HepG2 (cell line): ENCODE measurements around the gene GPR61. TPM values are rescaled to one million over a fixed set of nuclear protein-coding genes. Genes with fewer than 3 reads are reported as not detected.

Experiments
- ATAC-seq: fragments of 200-7000 bp; cut with Tn5 transposase; 3 replicates; pipeline ENCODE4 v1.9.1; 2020; ENCODE audit warnings: mild to moderate bottlenecking, moderate library complexity
- BruUV-seq: library from RNA; stranded (reverse); fragments of 400-500 nt; replicated peaks from 2 replicates; lab custom pipeline; 2021; lab: Mats Ljungman, UMichigan
- CTCF ChIA-PET: fragments of 300-600 bp; formaldehyde crosslinking; extraction: SDS; loops from one replicate; lab custom pipeline; 2021; ENCODE audit warnings: low total read pairs, inconsistent platforms, low intra/inter-chr PET ratio; lab: Yijun Ruan, JAX
- POLR2A ChIA-PET: fragments of 350-600 bp; sonication (Branson Sonifier 250); formaldehyde crosslinking; loops from one replicate; lab custom pipeline; 2020; ENCODE audit warnings: antibody characterized with exemption, inconsistent platforms; lab: Yijun Ruan, JAX
- DNase-seq: peaks from one replicate; pipeline ENCODE4 v3.0.0-alpha.2; 2015; ENCODE audit warnings: low spot score
- FAIRE-seq: peaks from 3 replicates; lab custom pipeline; 2011; peaks lifted over from hg19 to GRCh38; lab: Jason Lieb, UNC
- H2AFZ ChIP-seq: one replicate; pipeline ENCODE4 v1.6.1; 2011; ENCODE audit warnings: low read length, inconsistent platforms
- H3K27ac ChIP-seq: fragments of 300-600 bp; 3 replicates; pipeline ENCODE4 v1.8.0; 2011; ENCODE audit warnings: mixed run types, mild to moderate bottlenecking, mixed read lengths, low read length, inconsistent platforms; ENCODE audit not compliant: insufficient read depth; ENCODE audit errors: extremely low read length
- H3K27me3 ChIP-seq, 2 experiments: fragments of 200-600 bp in 1 of 2; 2 replicates in 1 of 2; 3 replicates in 1 of 2; pipeline versions ENCODE4 v1.6.0 to v1.8.0; 2011; ENCODE audit warnings: low read length in 2 of 2, mild to moderate bottlenecking in 2 of 2, moderate library complexity in 2 of 2, inconsistent platforms in 1 of 2; ENCODE audit not compliant: insufficient read depth in 2 of 2, control insufficient read depth in 1 of 2
- H3K36me3 ChIP-seq, 2 experiments: fragments of 200-600 bp in 1 of 2; replicated peaks in 1 of 2; 2 replicates in 1 of 2; 3 replicates in 1 of 2; pipeline versions ENCODE4 v1.5.1 to v1.8.0; 2011; ENCODE audit warnings: low read length in 2 of 2, inconsistent platforms in 1 of 2; ENCODE audit not compliant: insufficient read depth in 2 of 2, control insufficient read depth in 1 of 2
- H3K4me1 ChIP-seq: 2 replicates; pipeline ENCODE4 v1.5.1; 2012; ENCODE audit warnings: low read length, inconsistent platforms; ENCODE audit not compliant: insufficient read depth
- H3K4me2 ChIP-seq: 2 replicates; pipeline ENCODE4 v1.6.0; 2011; ENCODE audit warnings: low read depth, low read length, inconsistent platforms
- H3K4me3 ChIP-seq, 3 experiments: fragments of 200-600 bp in 1 of 3; sonication (generic), shearing (Covaris generic) in 1 of 3; replicated peaks in 1 of 3; 2 replicates each; pipeline ENCODE4 v1.5.1; 2011 to 2016; ENCODE audit warnings: low read length in 3 of 3, inconsistent platforms in 2 of 3, low read depth in 2 of 3, mild to moderate bottlenecking in 2 of 3, control low read depth in 1 of 3, mixed read lengths in 1 of 3; ENCODE audit not compliant: insufficient read depth in 1 of 3
- H3K79me2 ChIP-seq: one replicate; pipeline ENCODE4 v1.6.1; 2011; ENCODE audit warnings: low read length, inconsistent platforms; ENCODE audit not compliant: insufficient read depth
- H3K9ac ChIP-seq: 2 replicates; pipeline ENCODE4 v1.6.0; 2011; ENCODE audit warnings: mild to moderate bottlenecking, low read depth, low read length, inconsistent platforms; ENCODE audit not compliant: insufficient read depth
- H3K9me3 ChIP-seq: 2 replicates; pipeline ENCODE4 v1.5.1; 2012; ENCODE audit warnings: mild to moderate bottlenecking, low read length
- H4K20me1 ChIP-seq: 2 replicates; pipeline ENCODE4 v1.6.0; 2011; ENCODE audit warnings: inconsistent platforms, mild to moderate bottlenecking, low read length, moderate library complexity; ENCODE audit not compliant: insufficient read depth
- CEBPB ChIP-seq: IDR thresholded peaks from 2 replicates; pipeline ENCODE4 v1.6.1; 2011; ENCODE audit warnings: low read depth, low read length, improper control_type of control experiment, borderline replicate concordance
- HNF4A ChIP-seq: sonication (generic); formaldehyde crosslinking; IDR thresholded peaks from 2 replicates; pipeline ENCODE4 v1.4.0; 2020; ENCODE audit warnings: missing genetic modification reagents
- MTA1 ChIP-seq: sonication (generic); formaldehyde crosslinking; IDR thresholded peaks from 2 replicates; pipeline ENCODE4 v1.4.0; 2020; ENCODE audit warnings: missing genetic modification reagents, mild to moderate bottlenecking, borderline replicate concordance
- REPIN1 ChIP-seq: sonication (generic); formaldehyde crosslinking; IDR thresholded peaks from 2 replicates; pipeline ENCODE4 v1.8.0; 2022; ENCODE audit warnings: missing genetic modification reagents, low read depth, mild to moderate bottlenecking, borderline replicate concordance
- TARDBP ChIP-seq: sonication (generic); formaldehyde crosslinking; IDR thresholded peaks from 2 replicates; pipeline ENCODE4 v1.8.0; 2022; ENCODE audit warnings: mild to moderate bottlenecking, missing genetic modification reagents
- YY1 ChIP-seq: IDR thresholded peaks from 2 replicates; pipeline ENCODE4 v1.6.1; 2011; ENCODE audit warnings: low read length, low read depth, moderate library complexity, mild to moderate bottlenecking; ENCODE audit not compliant: insufficient read depth, insufficient replicate concordance
- ZBTB3 ChIP-seq: sonication (generic); formaldehyde crosslinking; IDR thresholded peaks from 2 replicates; pipeline ENCODE4 v1.4.0; 2020; ENCODE audit warnings: low read depth, mild to moderate bottlenecking, moderate library complexity, missing genetic modification reagents, borderline replicate concordance
- ZFP36L1 ChIP-seq: sonication (generic); formaldehyde crosslinking; IDR thresholded peaks from 2 replicates; pipeline ENCODE4 v1.8.0; 2022; ENCODE audit warnings: mild to moderate bottlenecking, missing genetic modification reagents, moderate library complexity
- ZNF101 ChIP-seq: sonication (generic); formaldehyde crosslinking; IDR thresholded peaks from 2 replicates; pipeline ENCODE4 v1.4.0; 2020; ENCODE audit warnings: mild to moderate bottlenecking, low read depth, missing genetic modification reagents, borderline replicate concordance
- ZNF34 ChIP-seq: sonication (generic); formaldehyde crosslinking; IDR thresholded peaks from 2 replicates; pipeline ENCODE4 v1.4.0; 2020; ENCODE audit warnings: mild to moderate bottlenecking, missing genetic modification reagents, borderline replicate concordance
- WGBS: methylation state at CpG from one replicate; pipeline ENCODE4 v1.1.6; 2017; ENCODE audit warnings: low lambda C conversion rate; 5-methylcytosine and 5-hydroxymethylcytosine counted together
- in situ Hi-C: cut with HindIII; loops from 2 replicates; pipeline ENCODE4 v1.10.0; 2017; ENCODE audit warnings: low pct_unique_long_range_greater_than_20kb; ENCODE audit not compliant: extremely low pct_ligation_motif_present
- intact Hi-C: fragments of 100-400 bp; cut with micrococcal nuclease; formaldehyde crosslinking; loops from one replicate; pipeline ENCODE4 v1.10.0; 2022; ENCODE audit not compliant: unreplicated experiment
- polyA plus RNA-seq, 8 experiments: library from polyadenylated mRNA; depleted of rRNA in 3 of 8; stranded (reverse) in 7 of 8; unstranded in 1 of 8; fragments of >200 nt; fragmentation: Illumina TruSeq in 4 of 8; extraction: Trizol in 4 of 8; gene quantifications; 2 replicates each; pipeline versions ENCODE4 v1.2.1 to v1.2.3, GENCODE V29; 2011 to 2016; ENCODE audit warnings: low read depth in 4 of 8, missing spikeins in 1 of 8, mixed read lengths in 1 of 8; ENCODE audit not compliant: insufficient read depth in 1 of 8
- total RNA-seq, 5 experiments: library from RNA; depleted of rRNA; stranded (reverse); fragments of >200 nt; fragmentation: Illumina TruSeq; extraction: Trizol; gene quantifications; 2 replicates each; pipeline ENCODE4 v1.2.3, GENCODE V29; 2016; ENCODE audit warnings: low read depth in 1 of 5
- TF ChIP-seq, protein P1 (sequence below): sonication (generic); formaldehyde crosslinking; IDR thresholded peaks from 2 replicates; pipeline ENCODE4 v1.8.1; 2023; ENCODE audit warnings: mild to moderate bottlenecking, missing genetic modification reagents
- TF ChIP-seq, protein P2 (sequence below): sonication (generic); formaldehyde crosslinking; IDR thresholded peaks from 2 replicates; pipeline ENCODE4 v1.4.0; 2020; ENCODE audit warnings: mild to moderate bottlenecking, missing genetic modification reagents
- TF ChIP-seq, protein P3 (sequence below): sonication (generic); formaldehyde crosslinking; IDR thresholded peaks from 2 replicates; pipeline ENCODE4 v1.5.0; 2020; ENCODE audit warnings: missing genetic modification reagents
- TF ChIP-seq, protein P4 (sequence below): sonication (generic); formaldehyde crosslinking; IDR thresholded peaks from 2 replicates; pipeline ENCODE4 v1.4.0; 2020; ENCODE audit warnings: mild to moderate bottlenecking, missing genetic modification reagents
- TF ChIP-seq, protein P5 (sequence below), 2 experiments: sonication (generic) in 1 of 2; formaldehyde crosslinking in 1 of 2; IDR thresholded peaks; 2 replicates each; pipeline versions ENCODE4 v1.4.0 to v1.6.1; 2018 to 2020; ENCODE audit warnings: missing genetic modification reagents in 2 of 2, borderline replicate concordance in 1 of 2, low read depth in 1 of 2, mild to moderate bottlenecking in 1 of 2, missing biosample characterization in 1 of 2
- TF ChIP-seq, protein P6 (sequence below): sonication (generic); formaldehyde crosslinking; IDR thresholded peaks from 2 replicates; pipeline ENCODE4 v1.8.1; 2023; ENCODE audit warnings: mild to moderate bottlenecking, missing genetic modification reagents

GPR61 gene
- total and polyA plus RNA-seq, 2 of the 13 experiments (the other 11 are each of a cell fraction or from before 2014, with no cell fraction given), result not detected

DNA sequence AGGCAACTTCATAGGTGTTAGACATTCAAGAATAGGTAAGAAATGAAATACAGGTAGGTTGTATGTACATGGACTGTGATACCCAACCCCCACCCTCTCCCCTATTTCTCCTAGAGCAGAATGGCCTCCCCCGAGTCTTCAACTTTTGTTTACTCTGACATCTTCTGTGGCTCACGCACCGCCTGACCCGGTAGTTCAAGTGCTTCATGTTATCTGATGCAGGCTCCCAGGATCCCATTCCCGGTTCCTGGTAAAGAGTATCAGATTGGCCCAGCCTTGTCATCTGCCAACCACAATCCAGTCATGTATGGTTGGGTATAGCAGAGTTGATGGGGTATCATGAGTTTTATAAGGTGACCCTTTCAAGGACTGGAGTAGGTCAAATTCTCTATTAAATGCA is 17.8 kb downstream of the GPR61 start:
- H3K27me3 ChIP-seq, result no peaks in the 10 kb centered on the region
- no TSS peak for BruUV-seq
- H3K27ac ChIP-seq, result no peak overlapping the region
- TF ChIP-seq TARDBP (CRISPR knock-in tag) (no peak), MTA1 (CRISPR knock-in tag) (no peak), HNF4A (CRISPR knock-in tag) (no peak), ZFP36L1 (no peak), ZNF34 (CRISPR knock-in tag) (no peak), YY1 (no peak), CEBPB (no peak), ZNF101 (no peak), ZBTB3 (CRISPR knock-in tag) (no peak), REPIN1 (CRISPR knock-in tag) (no peak)
- TF ChIP-seq, protein P1, sequence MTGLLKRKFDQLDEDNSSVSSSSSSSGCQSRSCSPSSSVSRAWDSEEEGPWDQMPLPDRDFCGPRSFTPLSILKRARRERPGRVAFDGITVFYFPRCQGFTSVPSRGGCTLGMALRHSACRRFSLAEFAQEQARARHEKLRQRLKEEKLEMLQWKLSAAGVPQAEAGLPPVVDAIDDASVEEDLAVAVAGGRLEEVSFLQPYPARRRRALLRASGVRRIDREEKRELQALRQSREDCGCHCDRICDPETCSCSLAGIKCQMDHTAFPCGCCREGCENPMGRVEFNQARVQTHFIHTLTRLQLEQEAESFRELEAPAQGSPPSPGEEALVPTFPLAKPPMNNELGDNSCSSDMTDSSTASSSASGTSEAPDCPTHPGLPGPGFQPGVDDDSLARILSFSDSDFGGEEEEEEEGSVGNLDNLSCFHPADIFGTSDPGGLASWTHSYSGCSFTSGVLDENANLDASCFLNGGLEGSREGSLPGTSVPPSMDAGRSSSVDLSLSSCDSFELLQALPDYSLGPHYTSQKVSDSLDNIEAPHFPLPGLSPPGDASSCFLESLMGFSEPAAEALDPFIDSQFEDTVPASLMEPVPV (CRISPR knock-in tag), result no peak
- TF ChIP-seq, protein P2, sequence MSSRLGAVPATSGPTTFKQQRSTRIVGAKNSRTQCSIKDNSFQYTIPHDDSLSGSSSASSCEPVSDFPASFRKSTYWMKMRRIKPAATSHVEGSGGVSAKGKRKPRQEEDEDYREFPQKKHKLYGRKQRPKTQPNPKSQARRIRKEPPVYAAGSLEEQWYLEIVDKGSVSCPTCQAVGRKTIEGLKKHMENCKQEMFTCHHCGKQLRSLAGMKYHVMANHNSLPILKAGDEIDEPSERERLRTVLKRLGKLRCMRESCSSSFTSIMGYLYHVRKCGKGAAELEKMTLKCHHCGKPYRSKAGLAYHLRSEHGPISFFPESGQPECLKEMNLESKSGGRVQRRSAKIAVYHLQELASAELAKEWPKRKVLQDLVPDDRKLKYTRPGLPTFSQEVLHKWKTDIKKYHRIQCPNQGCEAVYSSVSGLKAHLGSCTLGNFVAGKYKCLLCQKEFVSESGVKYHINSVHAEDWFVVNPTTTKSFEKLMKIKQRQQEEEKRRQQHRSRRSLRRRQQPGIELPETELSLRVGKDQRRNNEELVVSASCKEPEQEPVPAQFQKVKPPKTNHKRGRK (CRISPR knock-in tag), result no peak
- TF ChIP-seq, protein P3, sequence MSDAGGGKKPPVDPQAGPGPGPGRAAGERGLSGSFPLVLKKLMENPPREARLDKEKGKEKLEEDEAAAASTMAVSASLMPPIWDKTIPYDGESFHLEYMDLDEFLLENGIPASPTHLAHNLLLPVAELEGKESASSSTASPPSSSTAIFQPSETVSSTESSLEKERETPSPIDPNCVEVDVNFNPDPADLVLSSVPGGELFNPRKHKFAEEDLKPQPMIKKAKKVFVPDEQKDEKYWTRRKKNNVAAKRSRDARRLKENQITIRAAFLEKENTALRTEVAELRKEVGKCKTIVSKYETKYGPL (CRISPR knock-in tag), result no peak
- TF ChIP-seq, protein P4, sequence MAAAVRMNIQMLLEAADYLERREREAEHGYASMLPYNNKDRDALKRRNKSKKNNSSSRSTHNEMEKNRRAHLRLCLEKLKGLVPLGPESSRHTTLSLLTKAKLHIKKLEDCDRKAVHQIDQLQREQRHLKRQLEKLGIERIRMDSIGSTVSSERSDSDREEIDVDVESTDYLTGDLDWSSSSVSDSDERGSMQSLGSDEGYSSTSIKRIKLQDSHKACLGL (CRISPR knock-in tag), result no peak
- TF ChIP-seq, protein P5, sequence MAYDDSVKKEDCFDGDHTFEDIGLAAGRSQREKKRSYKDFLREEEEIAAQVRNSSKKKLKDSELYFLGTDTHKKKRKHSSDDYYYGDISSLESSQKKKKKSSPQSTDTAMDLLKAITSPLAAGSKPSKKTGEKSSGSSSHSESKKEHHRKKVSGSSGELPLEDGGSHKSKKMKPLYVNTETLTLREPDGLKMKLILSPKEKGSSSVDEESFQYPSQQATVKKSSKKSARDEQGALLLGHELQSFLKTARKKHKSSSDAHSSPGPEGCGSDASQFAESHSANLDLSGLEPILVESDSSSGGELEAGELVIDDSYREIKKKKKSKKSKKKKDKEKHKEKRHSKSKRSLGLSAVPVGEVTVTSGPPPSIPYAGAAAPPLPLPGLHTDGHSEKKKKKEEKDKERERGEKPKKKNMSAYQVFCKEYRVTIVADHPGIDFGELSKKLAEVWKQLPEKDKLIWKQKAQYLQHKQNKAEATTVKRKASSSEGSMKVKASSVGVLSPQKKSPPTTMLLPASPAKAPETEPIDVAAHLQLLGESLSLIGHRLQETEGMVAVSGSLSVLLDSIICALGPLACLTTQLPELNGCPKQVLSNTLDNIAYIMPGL (CRISPR knock-in tag; IDR thresholded peaks at IDR 0.05; ENCODE audit: borderline replicate concordance in 1 of 2, low read depth in 1 of 2), result no peak
- TF ChIP-seq, protein P6, sequence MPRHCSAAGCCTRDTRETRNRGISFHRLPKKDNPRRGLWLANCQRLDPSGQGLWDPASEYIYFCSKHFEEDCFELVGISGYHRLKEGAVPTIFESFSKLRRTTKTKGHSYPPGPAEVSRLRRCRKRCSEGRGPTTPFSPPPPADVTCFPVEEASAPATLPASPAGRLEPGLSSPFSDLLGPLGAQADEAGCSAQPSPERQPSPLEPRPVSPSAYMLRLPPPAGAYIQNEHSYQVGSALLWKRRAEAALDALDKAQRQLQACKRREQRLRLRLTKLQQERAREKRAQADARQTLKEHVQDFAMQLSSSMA (CRISPR knock-in tag), result no peak
- H3K79me2 ChIP-seq, result peaks cover 97% of the 10 kb centered on the region
- DNase-seq (no peak), FAIRE-seq (no peak), ATAC-seq (no peak)
- in situ Hi-C loops, result no loop called here
- H3K4me2 ChIP-seq, result no peak overlapping the region
- H3K4me3 ChIP-seq, result no peak overlapping the region
- no peaks in the 10 kb centered on the region for H3K9me3 ChIP-seq
- ChIA-PET CTCF (no interaction called here), POLR2A (no interaction called here)
- H3K4me1 ChIP-seq, result peaks cover 45% of the 10 kb centered on the region
- H4K20me1 ChIP-seq, result peaks cover 28% of the 10 kb centered on the region
- 99% methylated on average over 5 of the region's 5 CpGs for WGBS
- H2AFZ ChIP-seq, result no peak overlapping the region
- H3K36me3 ChIP-seq, result no peaks in the 10 kb centered on the region
- intact Hi-C loops, result no loop called here
- H3K9ac ChIP-seq, result no peak overlapping the region
